H1 (cell line): ENCODE measurements around the gene FSCN2. TPM values are rescaled to one million over a fixed set of nuclear protein-coding genes. Genes with fewer than 3 reads are reported as not detected.

Source experiments
- BRCA1 ChIP-seq: IDR thresholded peaks from 2 replicates; pipeline ENCODE4 v1.6.1; 2012; ENCODE audit warnings: low read depth, low read length, improper control_type of control experiment
- CBX5 ChIP-seq: fragments of 300-800, 300-1000 bp; sonication (generic); IDR thresholded peaks from 2 replicates; pipeline ENCODE4 v1.7.1; 2016; ENCODE audit warnings: antibody characterized with exemption, low read length, low read depth
- CHD2 ChIP-seq: IDR thresholded peaks from 2 replicates; pipeline ENCODE4 v1.6.1; 2012; ENCODE audit warnings: low read length, improper control_type of control experiment
- CREB1 ChIP-seq: IDR thresholded peaks from 2 replicates; pipeline ENCODE4 v1.6.1; 2012; ENCODE audit warnings: inconsistent platforms
- NANOG ChIP-seq: IDR thresholded peaks from 2 replicates; pipeline ENCODE4 v1.6.1; 2011; ENCODE audit warnings: low read length, low read depth, mild to moderate bottlenecking, inconsistent platforms; ENCODE audit not compliant: insufficient read depth, poor library complexity, severe bottlenecking
- POLR2A ChIP-seq, 2 experiments: IDR thresholded peaks; 1 replicate in 1 of 2; 2 replicates in 1 of 2; pipeline ENCODE4 v1.6.1; 2011; ENCODE audit warnings: low read depth in 2 of 2, low read length in 2 of 2, mild to moderate bottlenecking in 2 of 2; ENCODE audit errors: control extremely low read depth in 1 of 2
- SP1 ChIP-seq: IDR thresholded peaks from 2 replicates; pipeline ENCODE4 v1.6.1; 2011; ENCODE audit warnings: low read depth, low read length
- TBP ChIP-seq: IDR thresholded peaks from 2 replicates; pipeline ENCODE4 v1.6.1; 2011; ENCODE audit warnings: low read depth, low read length, improper control_type of control experiment
- TCF12 ChIP-seq: IDR thresholded peaks from 2 replicates; pipeline ENCODE4 v1.6.1; 2011; ENCODE audit warnings: low read depth, mild to moderate bottlenecking, low read length
- USF2 ChIP-seq: IDR thresholded peaks from 2 replicates; pipeline ENCODE4 v1.6.1; 2011; ENCODE audit warnings: low read length, improper control_type of control experiment
- polyA plus RNA-seq, 7 experiments: library from polyadenylated mRNA; depleted of rRNA in 3 of 7; stranded (reverse) in 5 of 7; unstranded in 2 of 7; fragments of >200 nt in 5 of 7; fragments of 200-250 nt in 2 of 7; gene quantifications; 1 replicate in 5 of 7; 2 replicates in 1 of 7; 4 replicates in 1 of 7; pipeline versions ENCODE4 v1.2.1 to v1.2.3, GENCODE V29; 2011 to 2013; ENCODE audit warnings: missing spikeins in 2 of 7, mixed read lengths in 2 of 7
- small RNA-seq: library from polyadenylated mRNA; stranded (forward); fragments of <200 nt; extraction: miRNeasy Mini kit (QIAGEN cat#:217004); gene quantifications from one replicate; pipeline ENCODE3, GENCODE V24; 2013; ENCODE audit not compliant: insufficient read depth
- total RNA-seq: library from RNA; stranded (reverse); fragmentation: NEBNext Ultra II Directional; extraction: Animal tissue kit (Norgen Biotek cat#: 25700); gene quantifications from 2 replicates; pipeline ENCODE4 v1.2.1, GENCODE V29; 2021

Gene FSCN2
- total and polyA plus RNA-seq, 2 of the 8 experiments (the other 6 are each of a cell fraction or from before 2014, with no cell fraction given): 0.18 to 0.30 TPM

DNA sequence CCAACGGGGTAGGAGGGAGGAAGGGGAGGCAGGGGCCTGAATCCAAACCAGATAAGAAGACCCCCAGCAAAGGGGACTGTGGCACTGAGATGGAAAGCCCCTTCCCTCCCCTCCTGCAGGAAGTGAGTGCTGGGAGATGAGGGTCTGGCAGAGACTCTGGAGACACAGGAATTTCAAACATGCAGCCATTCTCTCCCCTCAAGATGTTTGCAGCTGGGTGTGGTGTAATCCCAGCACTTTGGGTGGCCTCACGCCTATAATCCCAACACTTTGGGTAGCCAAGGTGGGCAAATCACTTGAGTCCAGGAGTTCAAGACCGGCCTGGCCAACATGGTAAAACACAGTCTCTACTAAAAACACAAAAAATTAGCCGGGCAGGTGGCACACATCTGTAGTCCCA lies 57.9 kb downstream of the FSCN2 start (continued):
- TF ChIP-seq NANOG: no peak
- TF ChIP-seq CHD2: no peak
- TF ChIP-seq POLR2A (IDR thresholded peaks at IDR 0.05; ENCODE audit: control extremely low read depth in 1 of 2, low read depth in 2 of 2, low read length in 2 of 2): no peak
- no peak for TF ChIP-seq CBX5
- TF ChIP-seq TBP: no peak
- TF ChIP-seq SP1: no peak
- TF ChIP-seq BRCA1: no peak
- no peak for TF ChIP-seq CREB1
- TF ChIP-seq USF2: no peak
- no peak for TF ChIP-seq TCF12

Small RNA genes within 50 kb of the gene (small RNA-seq; reads per million reads assigned to genes)
- not detected for gene RF00019

Other genes with a start within 250 kb of the FSCN2 start
- 35.7 and 41.0 TPM in 2 replicates for gene SLC38A10, start 233.1 kb upstream of the FSCN2 start, total RNA-seq
- 26.4 and 44.4 TPM in 2 replicates for gene SLC38A10, start 233.1 kb upstream of the FSCN2 start, polyA plus RNA-seq (2011; rRNA removed)
- 0.58 and 0.71 TPM in 2 replicates for gene BAHCC1, start 132.9 kb upstream of the FSCN2 start, total RNA-seq
- gene BAHCC1, start 132.9 kb upstream of the FSCN2 start, polyA plus RNA-seq (2011; rRNA removed): 0.26 and 0.61 TPM in 2 replicates
- gene ACTG1, start 15.6 kb upstream of the FSCN2 start, total RNA-seq: 3,535 and 3,691 TPM in 2 replicates
- gene ACTG1, start 15.6 kb upstream of the FSCN2 start, polyA plus RNA-seq (2011; rRNA removed): 5,010 and 7,420 TPM in 2 replicates
- 37.9 and 41.8 TPM in 2 replicates for gene FAAP100, start 24.0 kb downstream of the FSCN2 start, total RNA-seq
- 23.2 and 33.1 TPM in 2 replicates for gene FAAP100, start 24.0 kb downstream of the FSCN2 start, polyA plus RNA-seq (2011; rRNA removed)
- 79.8 and 92.7 TPM in 2 replicates for gene NPLOC4, start 108.7 kb downstream of the FSCN2 start, total RNA-seq
- gene NPLOC4, start 108.7 kb downstream of the FSCN2 start, polyA plus RNA-seq (2011; rRNA removed): 70.7 and 75.0 TPM in 2 replicates
- gene TSPAN10, start 108.8 kb downstream of the FSCN2 start, total RNA-seq: 0.96 and 0.99 TPM in 2 replicates
- 0.83 and 1.1 TPM in 2 replicates for gene TSPAN10, start 108.8 kb downstream of the FSCN2 start, polyA plus RNA-seq (2011; rRNA removed)
- gene PDE6G, start 128.2 kb downstream of the FSCN2 start, total RNA-seq: 5.8 and 6.4 TPM in 2 replicates
- gene PDE6G, start 128.2 kb downstream of the FSCN2 start, polyA plus RNA-seq (2011; rRNA removed): 12.9 and 15.1 TPM in 2 replicates
- gene OXLD1, start 138.2 kb downstream of the FSCN2 start, total RNA-seq: 35.9 and 41.5 TPM in 2 replicates
- 61.9 and 97.9 TPM in 2 replicates for gene OXLD1, start 138.2 kb downstream of the FSCN2 start, polyA plus RNA-seq (2011; rRNA removed)
- gene CCDC137, start 138.4 kb downstream of the FSCN2 start, total RNA-seq: 38.6 and 39.8 TPM in 2 replicates
- 17.6 and 23.3 TPM in 2 replicates for gene CCDC137, start 138.4 kb downstream of the FSCN2 start, polyA plus RNA-seq (2011; rRNA removed)
- gene ARL16, start 155.4 kb downstream of the FSCN2 start, total RNA-seq: 37.0 and 41.8 TPM in 2 replicates
- gene ARL16, start 155.4 kb downstream of the FSCN2 start, polyA plus RNA-seq (2011; rRNA removed): 60.8 and 64.2 TPM in 2 replicates
- 78.8 and 80.8 TPM in 2 replicates for gene HGS, start 155.6 kb downstream of the FSCN2 start, total RNA-seq
- 99.7 and 144 TPM in 2 replicates for gene HGS, start 155.6 kb downstream of the FSCN2 start, polyA plus RNA-seq (2011; rRNA removed)
- 120 and 131 TPM in 2 replicates for gene MRPL12, start 175.0 kb downstream of the FSCN2 start, total RNA-seq
- 141 and 190 TPM in 2 replicates for gene MRPL12, start 175.0 kb downstream of the FSCN2 start, polyA plus RNA-seq (2011; rRNA removed)
- 22.2 and 25.3 TPM in 2 replicates for gene SLC25A10, start 183.9 kb downstream of the FSCN2 start, total RNA-seq
- gene SLC25A10, start 183.9 kb downstream of the FSCN2 start, polyA plus RNA-seq (2011; rRNA removed): 43.0 and 60.9 TPM in 2 replicates